CD14-positive monocyte (primary cell): Measurements from ENCODE around the gene CHMP4A. TPM values are rescaled to one million over a fixed set of nuclear protein-coding genes. Genes with fewer than 3 reads are reported as not detected.
A peak's percentile ranks its signal among the peaks of the same experiment; 100 is the strongest.

Source experiments
- DNase-seq, 3 donors: peaks; one replicate each; pipeline ENCODE4 v3.0.0-alpha.2; 2011 to 2022
- H2AFZ ChIP-seq: 2 replicates; pipeline ENCODE4 v1.6.0; 2012; ENCODE audit warnings: mild to moderate bottlenecking, low read depth, low read length, inconsistent platforms; ENCODE audit not compliant: insufficient read depth, poor library complexity, severe bottlenecking
- H3K27ac ChIP-seq, 2 donors: 1 replicate in 1 of 2; 2 replicates in 1 of 2; pipeline ENCODE4 v1.5.1; 2012 to 2013; ENCODE audit warnings: low read length in 2 of 2, control low read depth in 1 of 2, inconsistent platforms in 1 of 2, low read depth in 1 of 2, mild to moderate bottlenecking in 1 of 2
- H3K27me3 ChIP-seq, 2 donors: one replicate each; pipeline versions ENCODE4 v1.6.0 to v1.6.1; 2011 to 2013; ENCODE audit warnings: low read length in 2 of 2; ENCODE audit not compliant: control insufficient read depth in 2 of 2, insufficient read depth in 2 of 2
- H3K36me3 ChIP-seq, 2 donors: replicated peaks in 1 of 2; 1 replicate in 1 of 2; 2 replicates in 1 of 2; pipeline versions ENCODE4 v1.5.1 to v1.6.1; 2012 to 2013; ENCODE audit warnings: low read length in 2 of 2, control low read depth in 1 of 2, inconsistent platforms in 1 of 2, mild to moderate bottlenecking in 1 of 2; ENCODE audit not compliant: insufficient read depth in 2 of 2, control insufficient read depth in 1 of 2
- H3K4me1 ChIP-seq, 2 donors: 1 replicate in 1 of 2; 2 replicates in 1 of 2; pipeline versions ENCODE4 v1.5.1 to v1.6.1; 2012 to 2013; ENCODE audit warnings: low read length in 2 of 2, control low read depth in 1 of 2, inconsistent platforms in 1 of 2, mild to moderate bottlenecking in 1 of 2, moderate library complexity in 1 of 2; ENCODE audit not compliant: insufficient read depth in 2 of 2, control insufficient read depth in 1 of 2
- H3K4me2 ChIP-seq: replicated peaks from 2 replicates; pipeline ENCODE3; 2012; ENCODE audit warnings: low read length, moderate library complexity, mild to moderate bottlenecking; ENCODE audit not compliant: poor library complexity, severe bottlenecking; ENCODE audit errors: extremely low read depth
- H3K4me3 ChIP-seq, 3 experiments: fragments of 200-600 bp in 1 of 3; sonication (generic) in 1 of 3; replicated peaks in 1 of 3; 1 replicate in 2 of 3; 2 replicates in 1 of 3; pipeline ENCODE4 v1.5.1; 2011 to 2013; ENCODE audit warnings: low read length in 3 of 3, mild to moderate bottlenecking in 3 of 3, control low read depth in 2 of 3, low read depth in 2 of 3, inconsistent platforms in 1 of 3, moderate library complexity in 1 of 3
- H3K79me2 ChIP-seq: 2 replicates; pipeline ENCODE4 v1.6.0; 2012; ENCODE audit warnings: mild to moderate bottlenecking, control low read depth, inconsistent platforms, low read length, moderate library complexity; ENCODE audit not compliant: insufficient read depth
- H3K9ac ChIP-seq: 2 replicates; pipeline ENCODE4 v1.6.0; 2017; ENCODE audit warnings: low read length, mild to moderate bottlenecking; ENCODE audit not compliant: insufficient read depth, poor library complexity, severe bottlenecking
- H3K9me3 ChIP-seq, 2 donors: replicated peaks in 1 of 2; 1 replicate in 1 of 2; 2 replicates in 1 of 2; pipeline versions ENCODE4 v1.5.1 to v1.6.1; 2012 to 2013; ENCODE audit warnings: low read length in 2 of 2, control low read depth in 1 of 2; ENCODE audit not compliant: control insufficient read depth in 1 of 2, insufficient read depth in 1 of 2
- H4K20me1 ChIP-seq: 2 replicates; pipeline ENCODE4 v1.6.0; 2012; ENCODE audit warnings: mild to moderate bottlenecking, low read length, control low read depth, moderate library complexity; ENCODE audit not compliant: insufficient read depth
- H3K27ac Mint-ChIP-seq, 7 donors: one replicate each; pipeline ENCODE4 v1.8.0; 2020; ENCODE audit warnings: mild to moderate bottlenecking in 7 of 7, mixed read lengths in 7 of 7, moderate library complexity in 6 of 7, inconsistent platforms in 2 of 7
- H3K27me3 Mint-ChIP-seq, 3 donors: one replicate each; pipeline ENCODE4 v1.8.0; 2021 to 2022; ENCODE audit warnings: low read depth in 3 of 3, mild to moderate bottlenecking in 3 of 3, mixed read lengths in 3 of 3, moderate library complexity in 3 of 3, inconsistent platforms in 1 of 3
- H3K36me3 Mint-ChIP-seq, 2 donors: one replicate each; pipeline ENCODE4 v1.8.0; 2020; ENCODE audit warnings: mixed read lengths in 2 of 2, inconsistent platforms in 1 of 2, mild to moderate bottlenecking in 1 of 2
- H3K4me1 Mint-ChIP-seq: one replicate; pipeline ENCODE4 v1.8.0; 2020; ENCODE audit warnings: mild to moderate bottlenecking, mixed read lengths
- H3K4me3 Mint-ChIP-seq, 2 donors: one replicate each; pipeline ENCODE4 v1.8.0; 2020; ENCODE audit warnings: mild to moderate bottlenecking in 2 of 2, mixed read lengths in 2 of 2, moderate library complexity in 1 of 2
- H3K9me3 Mint-ChIP-seq, 7 donors: one replicate each; pipeline ENCODE4 v1.8.0; 2020 to 2022; ENCODE audit warnings: mixed read lengths in 7 of 7, mild to moderate bottlenecking in 6 of 7, moderate library complexity in 6 of 7, inconsistent platforms in 2 of 7
- WGBS: methylation state at CpG from one replicate; pipeline ENCODE4 v1.1.5; 2013; ENCODE audit warnings: missing lambda C conversion rate; ENCODE audit not compliant: insufficient coverage; 5-methylcytosine and 5-hydroxymethylcytosine counted together
- intact Hi-C, 2 donors: fragments of 100-400 bp; cut with micrococcal nuclease; formaldehyde crosslinking; loops; one replicate each; pipeline versions ENCODE4 v1.15.0 to v1.15.1; 2023
- polyA plus RNA-seq, 3 donors: library from polyadenylated mRNA; depleted of rRNA in 1 of 3; unstranded in 2 of 3; stranded (reverse) in 1 of 3; fragments of 300-500 nt in 2 of 3; fragments of >200 nt in 1 of 3; fragmentation: Illumina TruSeq in 2 of 3; gene quantifications; 1 replicate in 2 of 3; 2 replicates in 1 of 3; pipeline ENCODE4 v1.2.3, GENCODE V29; 2012 to 2021
- TF ChIP-seq, protein P1 (sequence below): fragments of 200-600 bp; IDR thresholded peaks from one replicate; pipeline ENCODE4 v1.8.0; 2022; ENCODE audit warnings: antibody characterized with exemption, mild to moderate bottlenecking

The CHMP4A gene
- polyA plus RNA-seq, 3 donors, result 99.0 to 128 (median 102) TPM

DNA sequence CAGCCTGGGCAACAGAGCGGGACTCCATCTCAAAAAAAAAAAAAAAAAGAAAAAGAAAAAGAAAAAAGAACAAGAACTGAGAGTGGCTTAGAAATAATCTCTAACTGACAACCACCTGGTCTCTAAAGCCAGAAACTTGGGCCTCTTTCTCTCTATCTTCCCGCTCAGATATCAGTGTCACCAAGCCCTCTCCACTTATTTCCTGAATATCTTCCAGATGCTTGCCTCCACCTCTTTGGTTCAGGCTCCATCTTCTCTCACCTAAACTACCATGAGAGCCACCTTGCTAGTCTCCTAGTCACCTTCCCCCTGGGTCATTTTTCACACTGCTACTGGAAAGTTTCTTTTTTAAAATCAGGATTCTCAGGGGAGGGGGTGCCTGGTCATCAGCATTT, 16.2 kb downstream of the CHMP4A start:
- Histone ChIP-seq H2AFZ (no peak overlapping the region), H3K36me3 (peaks cover 14 to 21% of the 10 kb centered on the region in 2 donors), H4K20me1 (no peaks in the 10 kb centered on the region), H3K27ac (no peak overlapping the region), H3K27me3 (no peaks in the 10 kb centered on the region), H3K4me1 (peaks cover 23 to 31% of the 10 kb centered on the region in 2 donors), H3K4me2 (no peak overlapping the region), H3K79me2 (peaks cover 59% of the 10 kb centered on the region), H3K9me3 (peaks cover 0 to 7% of the 10 kb centered on the region in 2 donors), H3K4me3 (no peak overlapping the region), H3K9ac (no peak overlapping the region)
- 100% methylated on average over 1 of the region's 2 CpGs for WGBS
- Mint-ChIP-seq H3K36me3 (peaks cover 33 to 45% of the 10 kb centered on the region in 2 donors), H3K4me1 (peaks cover 39% of the 10 kb centered on the region), H3K4me3 (peak overlapping the region in 1 of 2 donors; percentile 95), H3K27me3 (no peaks in the 10 kb centered on the region), H3K9me3 (peaks cover 5 to 12% (median 8%) of the 10 kb centered on the region in 7 donors), H3K27ac (peak overlapping the region in 2 of 7 donors; percentile 57 to 85)
- intact Hi-C loops, result loop anchor here (5.0 kb wide), 1 partner anchor 35 kb away; the partner anchor contains the start of genes GMPR2 (in 2 of the 2) and NEDD8 (in 2 of the 2)
- TF ChIP-seq, protein P1, sequence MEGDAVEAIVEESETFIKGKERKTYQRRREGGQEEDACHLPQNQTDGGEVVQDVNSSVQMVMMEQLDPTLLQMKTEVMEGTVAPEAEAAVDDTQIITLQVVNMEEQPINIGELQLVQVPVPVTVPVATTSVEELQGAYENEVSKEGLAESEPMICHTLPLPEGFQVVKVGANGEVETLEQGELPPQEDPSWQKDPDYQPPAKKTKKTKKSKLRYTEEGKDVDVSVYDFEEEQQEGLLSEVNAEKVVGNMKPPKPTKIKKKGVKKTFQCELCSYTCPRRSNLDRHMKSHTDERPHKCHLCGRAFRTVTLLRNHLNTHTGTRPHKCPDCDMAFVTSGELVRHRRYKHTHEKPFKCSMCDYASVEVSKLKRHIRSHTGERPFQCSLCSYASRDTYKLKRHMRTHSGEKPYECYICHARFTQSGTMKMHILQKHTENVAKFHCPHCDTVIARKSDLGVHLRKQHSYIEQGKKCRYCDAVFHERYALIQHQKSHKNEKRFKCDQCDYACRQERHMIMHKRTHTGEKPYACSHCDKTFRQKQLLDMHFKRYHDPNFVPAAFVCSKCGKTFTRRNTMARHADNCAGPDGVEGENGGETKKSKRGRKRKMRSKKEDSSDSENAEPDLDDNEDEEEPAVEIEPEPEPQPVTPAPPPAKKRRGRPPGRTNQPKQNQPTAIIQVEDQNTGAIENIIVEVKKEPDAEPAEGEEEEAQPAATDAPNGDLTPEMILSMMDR, result no peak
- DNase-seq, result no peak

DNA sequence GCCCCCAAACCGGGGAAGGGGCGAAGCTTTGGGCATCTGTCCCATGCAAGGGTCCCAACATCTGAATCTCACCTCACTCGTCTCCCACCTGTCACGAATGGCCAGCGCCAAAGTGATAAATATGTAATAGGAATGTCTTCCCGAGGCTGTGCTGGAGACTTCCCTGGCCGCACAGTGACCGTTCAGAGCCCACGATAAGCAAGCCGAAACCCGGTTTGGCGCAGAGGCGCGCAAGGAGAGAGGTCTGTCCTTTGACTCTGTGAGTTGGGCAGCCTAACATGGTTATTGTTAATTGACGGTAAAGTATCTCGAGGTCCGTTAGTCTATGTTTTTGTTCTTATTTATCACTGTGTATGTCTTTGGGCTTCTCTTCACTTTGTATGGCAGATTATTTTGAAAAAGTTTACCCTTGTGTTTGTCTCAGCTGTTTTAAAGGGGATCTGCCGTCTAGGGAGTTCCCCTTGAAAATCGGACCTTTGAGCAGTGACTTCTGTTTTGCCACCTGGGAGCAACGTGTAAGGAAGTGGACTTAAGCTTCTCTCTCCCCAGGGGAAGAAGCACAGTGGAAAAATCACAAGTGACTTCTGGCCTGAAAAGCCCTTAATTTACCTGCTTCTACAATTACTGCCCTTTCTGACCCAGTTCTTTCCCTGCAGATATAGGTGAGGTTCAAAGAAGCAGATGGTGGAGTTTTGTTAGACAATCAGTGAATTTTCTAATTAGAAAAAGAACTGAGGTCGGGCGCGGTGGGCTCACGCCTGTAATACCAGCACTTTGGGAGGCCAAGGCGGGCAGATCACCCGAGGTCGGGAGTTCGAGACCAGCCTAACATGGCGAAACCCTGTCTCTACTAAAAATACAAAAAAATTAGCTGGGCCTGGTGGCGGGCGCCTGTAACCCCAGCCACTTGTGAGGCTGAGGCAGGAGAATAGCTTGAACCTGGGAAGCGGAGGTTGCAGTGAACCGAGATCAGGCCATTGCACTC, 16.9 kb downstream of the CHMP4A start:
- Mint-ChIP-seq H3K4me3 (peak overlapping the region; percentile 95 to 97), H3K27me3 (no peaks in the 10 kb centered on the region), H3K4me1 (peaks cover 42% of the 10 kb centered on the region), H3K27ac (peak overlapping the region; percentile 94 to 97 (median 96)), H3K9me3 (peaks cover under 1 to 6% (median 4%) of the 10 kb centered on the region in 7 donors), H3K36me3 (peaks cover 33 to 45% of the 10 kb centered on the region in 2 donors)
- H3K4me1 ChIP-seq, result peaks cover 23 to 31% of the 10 kb centered on the region in 2 donors
- peaks cover 62% of the 10 kb centered on the region for H3K79me2 ChIP-seq
- peak overlapping the region; percentile 77 to 94 for H3K27ac ChIP-seq
- TF ChIP-seq, protein P1, result no peak
- peak overlapping the region; percentile 92 for H2AFZ ChIP-seq
- peak; percentile 23 to 70 (median 58) for DNase-seq
- no peaks in the 10 kb centered on the region for H3K27me3 ChIP-seq
- no peaks in the 10 kb centered on the region for H4K20me1 ChIP-seq
- 44% methylated on average over 15 of the region's 33 CpGs for WGBS
- peak overlapping the region; percentile 79 to 87 (median 86) for H3K4me3 ChIP-seq
- H3K9ac ChIP-seq, result peak overlapping the region; percentile 97
- intact Hi-C loops, result loop anchor here (5.0 kb wide), 1 partner anchor 36 kb away; the partner anchor contains the start of genes GMPR2 (in 2 of the 2) and NEDD8 (in 2 of the 2)
- H3K4me2 ChIP-seq, result peak overlapping the region; percentile 74
- peaks cover 0 to 1% of the 10 kb centered on the region in 2 donors for H3K9me3 ChIP-seq
- H3K36me3 ChIP-seq, result peaks cover 17 to 21% of the 10 kb centered on the region in 2 donors
